Stromal cell of bone marrow (primary cell): Measurements from ENCODE around the gene NDUFV1.

Experiments
- DNase-seq: peaks from one replicate; pipeline ENCODE4 v3.0.0-alpha.2; 2012; ENCODE audit warnings: low read depth

Gene NDUFV1

DNA sequence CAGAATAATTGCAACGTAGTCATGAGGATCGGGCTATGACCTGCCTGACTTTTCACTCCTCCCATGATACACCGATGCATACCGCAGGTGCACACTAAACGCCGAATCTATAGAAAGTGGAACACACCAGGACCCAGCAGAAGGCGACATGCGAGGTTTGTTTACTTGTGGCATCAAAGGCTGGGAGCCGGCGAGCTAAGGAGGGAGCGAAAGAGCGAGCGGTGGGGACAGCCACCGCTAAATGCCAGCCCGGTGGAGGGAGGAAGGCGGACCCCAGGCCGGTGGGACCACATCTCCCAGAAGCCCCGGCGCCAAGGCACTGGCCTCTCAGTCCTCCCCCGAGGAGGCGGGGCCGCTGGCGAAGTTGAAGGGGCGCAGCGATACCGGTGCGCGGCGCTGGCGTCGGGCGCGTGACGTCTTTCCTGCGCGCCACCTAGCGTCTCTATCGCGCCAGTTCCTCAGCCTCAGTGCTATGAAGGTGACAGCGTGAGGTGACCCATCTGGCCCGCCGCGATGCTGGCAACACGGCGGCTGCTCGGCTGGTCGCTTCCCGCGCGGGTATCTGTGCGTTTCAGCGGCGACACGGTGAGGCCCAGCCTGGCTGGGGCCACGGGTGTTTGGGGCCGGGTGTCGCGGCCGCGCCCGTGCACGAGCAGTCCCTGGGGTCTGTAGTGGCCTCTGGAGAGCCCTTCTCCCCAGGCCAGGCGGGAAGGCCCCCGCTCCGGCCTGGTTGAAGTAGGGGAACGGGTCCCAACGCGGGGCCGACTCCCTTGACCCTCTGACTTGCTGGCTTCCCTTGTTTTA is at the start of gene NDUFV1:
Gene NDUFV1 (plus strand): TSS at position 445 of the 804 bp plus-strand sequence. CDS start 69 bp downstream, at position 514.
- DNase-seq, result peak; percentile 87

DNA sequence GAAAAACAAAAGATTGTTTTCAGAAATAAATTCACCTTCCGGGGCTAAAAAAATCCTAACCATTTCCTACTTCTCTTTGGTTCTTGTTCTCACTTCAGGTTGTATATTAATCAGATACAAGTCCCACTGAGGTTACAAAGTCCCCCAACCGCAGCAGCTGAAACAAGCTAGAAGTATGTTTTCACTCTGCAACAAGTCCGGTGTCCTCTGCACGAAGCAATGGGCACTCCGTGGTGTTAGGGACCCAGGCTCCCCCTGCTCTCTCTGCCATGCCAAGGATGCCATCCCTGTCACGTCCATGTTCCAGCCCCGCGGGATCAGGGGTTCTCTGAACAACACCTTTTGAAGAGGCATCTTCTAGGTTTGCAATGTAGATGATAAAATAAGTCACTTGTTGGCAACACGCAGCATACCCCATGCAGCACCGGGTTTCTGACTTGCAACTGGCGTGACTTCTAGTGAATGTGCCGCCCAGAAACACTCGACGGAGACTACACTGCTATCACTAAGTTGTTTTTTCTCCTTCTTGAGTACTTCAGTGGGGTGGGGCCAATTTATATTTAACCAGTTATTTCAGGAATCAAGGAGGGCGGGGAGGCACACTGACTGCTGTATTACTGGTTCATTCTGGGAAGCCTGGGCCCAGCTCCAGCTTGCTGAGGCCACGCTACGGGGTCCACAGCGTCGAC is 48.5 kb upstream of the NDUFV1 start:
- peak; percentile 11 for DNase-seq

DNA sequence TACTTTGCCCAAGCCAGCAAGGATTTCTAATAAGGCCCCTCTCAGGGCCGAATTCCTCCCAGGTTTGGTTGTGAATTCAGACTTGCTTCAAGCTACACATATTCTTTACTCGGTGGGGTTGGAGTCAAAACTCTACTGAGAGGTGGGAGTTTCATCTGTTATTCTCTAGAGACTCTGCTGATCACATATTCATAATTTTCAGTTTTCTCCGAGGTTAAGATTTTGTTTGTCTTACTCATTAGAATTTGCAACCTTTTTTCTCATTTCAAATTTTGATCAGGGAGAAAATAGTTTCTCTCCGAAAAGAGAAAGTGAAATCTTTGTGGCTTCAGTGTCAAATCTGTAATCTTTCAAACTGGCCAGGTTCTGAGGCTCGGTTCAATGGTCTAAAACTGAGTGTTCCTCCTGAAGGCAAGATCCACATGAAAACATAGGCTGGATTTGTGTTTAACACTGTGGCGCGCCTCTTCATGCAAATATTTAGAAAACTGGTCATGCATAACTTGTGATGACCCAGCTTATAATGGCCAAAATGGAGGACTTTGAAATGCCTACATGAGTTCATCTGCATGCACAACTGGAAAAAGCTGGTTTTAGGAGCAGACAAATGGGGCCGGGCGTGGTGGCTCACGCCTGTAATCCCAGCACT is 44.6 kb upstream of the NDUFV1 start:
- DNase-seq, result no peak

DNA sequence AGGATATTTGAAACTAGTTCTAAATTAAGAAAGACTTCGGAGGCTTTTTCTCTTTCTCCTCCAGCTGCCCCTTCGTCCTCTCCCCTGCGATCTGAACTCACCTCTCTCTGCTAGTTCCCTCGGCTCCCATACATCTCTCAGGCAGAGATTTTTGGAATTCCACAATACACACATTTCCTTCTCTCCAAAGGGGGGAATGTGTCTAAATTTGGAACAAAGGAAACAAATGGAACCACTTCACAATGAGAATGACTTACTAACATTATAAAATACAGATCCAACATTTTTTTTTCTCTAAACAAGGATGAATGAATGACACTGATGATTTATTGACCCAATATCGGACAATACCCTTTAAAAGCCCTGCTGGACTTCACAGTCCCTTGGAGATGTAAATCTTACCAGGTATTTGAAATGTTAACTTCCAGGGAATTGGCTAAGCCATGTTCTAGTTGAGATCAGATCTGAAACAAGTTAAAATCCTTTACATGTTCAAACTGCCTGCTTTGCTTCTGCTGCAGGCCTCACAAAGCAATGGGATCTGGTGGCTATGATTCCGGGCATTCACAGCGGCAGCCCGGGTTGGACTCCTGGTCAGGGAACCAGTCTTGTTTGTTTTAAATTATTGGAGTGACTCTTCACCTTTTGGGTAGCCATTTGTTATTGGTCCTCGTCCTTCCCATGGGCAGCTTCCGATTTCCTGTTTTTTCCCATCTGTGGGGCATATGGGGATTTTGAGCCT is 43.6 kb upstream of the NDUFV1 start:
- no peak for DNase-seq

DNA sequence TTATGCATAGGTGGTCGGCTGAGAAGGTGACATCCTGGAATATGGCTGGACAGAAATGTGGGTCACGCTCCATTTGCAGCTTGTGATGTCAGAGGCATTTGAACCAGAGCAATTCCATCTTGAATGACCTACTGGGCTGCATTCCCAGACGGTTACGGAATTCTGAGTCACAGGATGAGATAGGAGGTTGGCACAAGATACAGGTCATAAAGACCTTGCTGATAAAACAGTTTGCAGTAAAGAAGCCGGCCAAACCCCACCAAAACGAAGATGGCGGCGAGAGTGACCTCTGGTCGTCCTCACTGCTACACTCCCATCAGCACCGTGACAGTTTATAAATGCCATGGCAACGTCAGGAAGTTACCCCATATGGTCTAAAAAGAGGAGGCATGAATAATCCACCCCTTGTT is 43.0 kb upstream of the NDUFV1 start:
- peak; percentile 61 for DNase-seq

DNA sequence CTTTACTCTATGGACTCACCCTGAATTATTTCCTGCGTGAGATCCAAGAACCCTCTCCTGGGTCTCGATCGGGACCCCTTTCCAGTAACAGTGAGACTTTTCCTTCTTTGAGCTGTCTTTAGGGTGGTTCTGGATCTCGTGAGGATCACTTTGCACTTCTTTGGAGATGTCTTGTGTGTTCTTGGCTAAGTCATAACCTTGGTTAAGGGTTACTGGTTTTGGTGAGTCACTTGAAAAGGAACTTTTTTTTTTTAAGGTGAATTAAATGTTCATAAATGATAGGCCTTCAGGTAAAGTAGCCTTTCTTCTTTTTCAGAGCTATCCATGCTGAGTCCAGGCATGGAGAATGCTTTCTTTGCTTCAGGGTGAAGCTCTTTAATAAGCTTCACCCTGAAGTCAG is 42.5 kb upstream of the NDUFV1 start:
- no peak for DNase-seq

DNA sequence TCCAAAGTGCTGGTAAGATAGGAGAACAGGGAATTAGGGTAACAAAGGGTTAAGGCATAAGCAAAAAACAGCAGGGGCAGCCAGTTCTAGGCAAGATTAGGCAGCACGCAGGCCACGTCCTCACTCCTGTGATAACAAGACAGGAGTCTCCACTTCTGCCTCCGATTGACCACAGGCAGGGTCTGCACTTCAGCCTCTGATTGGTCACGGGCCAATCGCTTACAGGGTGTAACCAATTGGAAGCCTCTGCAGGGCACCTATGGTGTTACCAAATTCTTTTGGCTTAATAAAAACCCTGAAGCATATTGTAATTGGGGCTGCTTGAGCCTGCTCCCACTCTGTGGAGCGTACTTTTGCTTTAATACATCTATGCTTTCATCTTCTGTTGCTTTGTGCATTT is 35.3 kb upstream of the NDUFV1 start:
- DNase-seq, result no peak

DNA sequence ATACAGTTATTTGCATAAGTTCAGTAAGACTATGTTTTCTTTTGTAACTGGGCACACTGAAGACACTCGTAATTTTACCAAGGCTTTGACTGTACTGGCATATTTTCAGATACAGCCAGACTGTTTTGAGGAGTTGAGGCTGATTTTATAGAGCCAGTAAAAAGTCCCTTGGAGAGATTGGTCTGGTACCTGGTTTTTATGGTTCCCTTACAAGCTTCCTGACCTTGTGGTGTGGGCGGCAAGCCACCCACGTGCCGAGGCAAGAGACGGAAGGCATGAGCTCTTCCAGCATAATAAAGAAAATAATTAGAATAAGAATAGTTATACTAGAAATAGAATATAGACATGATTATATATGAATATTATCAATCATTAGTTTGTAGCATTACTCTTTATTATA is 34.4 kb upstream of the NDUFV1 start:
- DNase-seq, result no peak

DNA sequence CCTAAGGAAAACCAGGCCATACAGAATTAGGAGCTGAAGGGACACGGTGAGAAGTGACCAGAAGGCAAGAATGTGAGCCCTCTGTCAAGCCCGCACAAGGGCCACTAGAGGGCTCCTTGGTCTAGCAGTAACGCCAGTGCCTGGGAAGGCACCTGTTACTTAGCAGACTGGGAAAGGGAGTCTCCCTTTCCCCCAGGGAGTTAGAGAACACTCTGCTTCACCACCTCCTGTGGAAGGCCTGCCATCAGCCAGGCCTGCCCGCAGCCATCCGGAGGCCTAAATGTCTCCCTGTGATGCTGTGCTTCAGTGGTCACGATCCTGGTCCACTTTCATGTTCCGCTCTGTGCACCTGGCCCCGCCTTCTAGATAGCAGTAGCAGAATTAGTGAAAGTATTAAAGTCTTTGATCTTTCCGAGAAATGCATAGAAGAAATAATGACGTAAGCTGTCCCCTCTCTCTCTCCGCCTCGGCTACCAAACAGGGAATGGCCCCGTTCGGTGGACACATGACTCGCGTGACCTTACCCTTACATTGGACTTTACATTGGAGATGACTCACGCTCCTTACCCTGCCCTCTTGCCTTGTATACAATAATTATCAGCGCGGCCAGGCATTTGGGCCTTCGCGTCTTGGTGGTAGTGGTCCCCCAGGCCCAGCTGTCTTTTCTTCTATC is 33.9 kb upstream of the NDUFV1 start:
- DNase-seq, result peak; percentile 15

DNA sequence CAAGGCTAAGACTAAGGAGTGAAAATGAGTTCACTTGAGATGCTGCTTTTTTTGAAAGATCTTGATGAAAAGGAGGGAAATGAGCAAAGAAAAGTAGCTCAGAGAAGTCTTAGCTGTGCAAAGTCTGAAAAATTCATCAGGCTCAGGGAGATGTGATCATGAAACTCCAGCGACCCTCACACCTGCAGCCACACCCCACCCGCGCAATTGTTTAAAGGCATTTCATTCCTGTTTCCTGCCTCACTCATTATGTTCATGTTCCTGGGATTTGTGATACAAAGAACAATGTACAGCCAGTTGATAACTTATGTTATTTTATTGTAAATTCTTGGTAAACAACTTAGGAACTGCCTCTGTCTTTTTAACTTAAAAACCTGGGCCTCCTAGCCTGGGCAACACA is 31.8 kb upstream of the NDUFV1 start:
- no peak for DNase-seq

DNA sequence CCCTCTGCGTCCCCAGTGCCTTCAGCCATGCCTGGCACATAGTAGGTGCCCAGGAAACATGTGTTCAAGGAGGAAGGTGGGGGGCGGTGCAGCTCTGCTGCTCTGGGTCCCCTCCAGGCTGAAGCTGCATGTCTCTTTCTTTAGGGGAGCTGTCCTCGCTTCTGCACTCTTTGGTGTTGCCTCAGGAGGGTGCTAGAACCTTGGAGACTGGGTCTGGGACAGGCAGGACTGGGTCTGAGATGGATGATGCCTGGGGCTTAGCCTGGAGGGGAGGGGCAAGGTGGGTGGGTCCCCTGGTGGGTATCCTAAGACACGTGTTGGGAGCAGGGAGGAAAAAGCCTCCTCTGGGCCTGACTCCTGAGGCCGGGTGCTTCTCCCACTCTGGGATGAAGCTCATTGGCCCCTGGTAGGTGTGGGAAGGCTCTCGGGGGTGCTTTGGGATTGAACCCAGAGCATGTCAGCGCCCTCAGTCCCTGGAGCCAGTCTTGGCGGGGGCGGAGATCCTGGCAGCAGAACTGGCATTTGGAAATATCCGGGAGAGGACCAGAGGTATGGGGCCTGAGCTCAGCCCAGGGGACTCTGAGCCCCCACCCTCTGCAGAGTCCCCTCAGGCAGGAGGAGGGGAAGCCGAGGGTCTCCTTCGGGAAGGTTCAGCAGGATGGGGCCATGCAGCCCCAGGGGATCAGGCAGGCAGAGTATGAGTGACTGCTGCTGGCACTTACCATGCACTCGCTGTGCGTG is 29.8 kb upstream of the NDUFV1 start:
- no peak for DNase-seq

DNA sequence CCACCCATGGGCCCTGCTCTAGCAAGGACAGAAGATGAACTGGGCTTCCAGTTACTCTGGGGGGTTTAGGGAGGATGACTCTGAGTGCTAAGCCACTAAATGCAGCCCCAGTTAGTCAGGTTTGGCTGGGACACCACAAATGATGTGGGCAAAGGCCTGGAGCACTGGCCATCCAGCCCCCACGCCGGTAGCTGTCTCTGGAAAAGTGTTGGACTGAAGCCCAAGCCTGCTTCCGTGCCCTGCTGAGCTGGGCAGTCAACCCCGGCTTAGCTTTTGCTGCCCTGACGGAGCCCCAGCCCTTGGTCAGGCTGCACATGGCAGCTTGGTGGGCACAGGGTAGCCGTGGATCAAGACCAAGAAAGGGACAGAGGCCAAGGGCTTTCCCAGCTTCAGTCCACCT is 28.8 kb upstream of the NDUFV1 start:
- no peak for DNase-seq

DNA sequence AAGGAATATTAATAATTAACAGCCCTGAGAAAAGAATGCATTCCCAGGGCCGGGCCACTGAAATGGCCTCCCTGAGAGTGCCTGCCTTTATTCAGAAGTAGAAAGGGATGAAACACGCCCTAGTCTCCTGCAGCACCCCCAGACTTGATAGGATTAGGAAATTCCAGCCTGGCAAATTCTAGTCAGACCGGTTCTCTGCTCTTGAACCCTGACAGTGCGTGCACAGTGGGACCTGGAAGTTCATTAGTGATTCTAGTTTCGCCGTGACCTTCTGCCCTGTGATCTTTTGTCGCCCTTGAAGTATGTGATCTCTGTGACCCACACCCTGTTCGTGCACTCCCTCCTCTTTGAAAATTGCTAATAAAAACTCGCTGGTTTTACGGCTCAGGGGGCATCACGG is 25.3 kb upstream of the NDUFV1 start:
- DNase-seq, result no peak

DNA sequence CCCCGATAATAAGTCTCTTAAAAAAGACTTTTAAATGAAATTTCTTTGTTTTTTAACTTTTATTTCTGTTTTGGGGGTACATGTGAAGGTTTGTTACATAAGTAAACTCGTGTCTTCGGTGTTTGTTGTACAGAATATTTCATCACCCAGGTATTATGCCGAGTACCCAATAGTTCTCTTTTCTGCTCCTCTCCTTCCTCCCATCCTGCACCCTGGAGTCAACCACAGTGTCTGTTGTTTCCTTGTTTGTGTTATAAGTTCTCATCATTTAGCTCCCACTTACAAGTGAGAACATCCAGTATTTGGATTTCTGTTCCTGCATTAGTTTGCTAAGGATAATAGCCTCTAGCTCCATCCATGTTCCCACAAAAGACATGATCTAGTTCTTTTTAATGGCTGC is 24.7 kb upstream of the NDUFV1 start:
- DNase-seq, result no peak

DNA sequence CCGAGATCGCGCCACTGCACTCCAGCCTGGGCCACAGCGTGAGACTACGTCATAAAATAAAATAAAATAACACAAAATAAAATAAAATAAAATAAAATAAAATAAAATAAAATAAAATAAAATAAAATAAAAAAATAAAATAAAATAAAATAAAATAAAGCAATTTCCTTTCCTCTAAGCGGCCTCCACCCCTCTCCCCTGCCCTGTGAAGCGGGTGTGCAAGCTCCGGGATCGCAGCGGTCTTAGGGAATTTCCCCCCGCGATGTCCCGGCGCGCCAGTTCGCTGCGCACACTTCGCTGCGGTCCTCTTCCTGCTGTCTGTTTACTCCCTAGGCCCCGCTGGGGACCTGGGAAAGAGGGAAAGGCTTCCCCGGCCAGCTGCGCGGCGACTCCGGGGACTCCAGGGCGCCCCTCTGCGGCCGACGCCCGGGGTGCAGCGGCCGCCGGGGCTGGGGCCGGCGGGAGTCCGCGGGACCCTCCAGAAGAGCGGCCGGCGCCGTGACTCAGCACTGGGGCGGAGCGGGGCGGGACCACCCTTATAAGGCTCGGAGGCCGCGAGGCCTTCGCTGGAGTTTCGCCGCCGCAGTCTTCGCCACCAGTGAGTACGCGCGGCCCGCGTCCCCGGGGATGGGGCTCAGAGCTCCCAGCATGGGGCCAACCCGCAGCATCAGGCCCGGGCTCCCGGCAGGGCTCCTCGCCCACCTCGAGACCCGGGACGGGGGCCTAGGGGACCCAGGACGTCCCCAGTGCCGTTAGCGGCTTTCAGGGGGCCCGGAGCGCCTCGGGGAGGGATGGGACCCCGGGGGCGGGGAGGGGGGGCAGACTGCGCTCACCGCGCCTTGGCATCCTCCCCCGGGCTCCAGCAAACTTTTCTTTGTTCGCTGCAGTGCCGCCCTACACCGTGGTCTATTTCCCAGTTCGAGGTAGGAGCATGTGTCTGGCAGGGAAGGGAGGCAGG is 23.2 kb upstream of the NDUFV1 start, which contains the start of gene GSTP1:
Gene GSTP1 (plus strand): TSS at position 566 of the 958 bp plus-strand sequence. CDS start 32 bp downstream, at position 598.
- peak; percentile 86 for DNase-seq

DNA sequence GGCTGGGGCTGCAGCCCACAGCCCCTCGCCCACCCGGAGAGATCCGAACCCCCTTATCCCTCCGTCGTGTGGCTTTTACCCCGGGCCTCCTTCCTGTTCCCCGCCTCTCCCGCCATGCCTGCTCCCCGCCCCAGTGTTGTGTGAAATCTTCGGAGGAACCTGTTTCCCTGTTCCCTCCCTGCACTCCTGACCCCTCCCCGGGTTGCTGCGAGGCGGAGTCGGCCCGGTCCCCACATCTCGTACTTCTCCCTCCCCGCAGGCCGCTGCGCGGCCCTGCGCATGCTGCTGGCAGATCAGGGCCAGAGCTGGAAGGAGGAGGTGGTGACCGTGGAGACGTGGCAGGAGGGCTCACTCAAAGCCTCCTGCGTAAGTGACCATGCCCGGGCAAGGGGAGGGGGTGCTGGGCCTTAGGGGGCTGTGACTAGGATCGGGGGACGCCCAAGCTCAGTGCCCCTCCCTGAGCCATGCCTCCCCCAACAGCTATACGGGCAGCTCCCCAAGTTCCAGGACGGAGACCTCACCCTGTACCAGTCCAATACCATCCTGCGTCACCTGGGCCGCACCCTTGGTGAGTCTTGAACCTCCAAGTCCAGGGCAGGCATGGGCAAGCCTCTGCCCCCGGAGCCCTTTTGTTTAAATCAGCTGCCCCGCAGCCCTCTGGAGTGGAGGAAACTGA is 22.4 kb upstream of the NDUFV1 start:
- no peak for DNase-seq

DNA sequence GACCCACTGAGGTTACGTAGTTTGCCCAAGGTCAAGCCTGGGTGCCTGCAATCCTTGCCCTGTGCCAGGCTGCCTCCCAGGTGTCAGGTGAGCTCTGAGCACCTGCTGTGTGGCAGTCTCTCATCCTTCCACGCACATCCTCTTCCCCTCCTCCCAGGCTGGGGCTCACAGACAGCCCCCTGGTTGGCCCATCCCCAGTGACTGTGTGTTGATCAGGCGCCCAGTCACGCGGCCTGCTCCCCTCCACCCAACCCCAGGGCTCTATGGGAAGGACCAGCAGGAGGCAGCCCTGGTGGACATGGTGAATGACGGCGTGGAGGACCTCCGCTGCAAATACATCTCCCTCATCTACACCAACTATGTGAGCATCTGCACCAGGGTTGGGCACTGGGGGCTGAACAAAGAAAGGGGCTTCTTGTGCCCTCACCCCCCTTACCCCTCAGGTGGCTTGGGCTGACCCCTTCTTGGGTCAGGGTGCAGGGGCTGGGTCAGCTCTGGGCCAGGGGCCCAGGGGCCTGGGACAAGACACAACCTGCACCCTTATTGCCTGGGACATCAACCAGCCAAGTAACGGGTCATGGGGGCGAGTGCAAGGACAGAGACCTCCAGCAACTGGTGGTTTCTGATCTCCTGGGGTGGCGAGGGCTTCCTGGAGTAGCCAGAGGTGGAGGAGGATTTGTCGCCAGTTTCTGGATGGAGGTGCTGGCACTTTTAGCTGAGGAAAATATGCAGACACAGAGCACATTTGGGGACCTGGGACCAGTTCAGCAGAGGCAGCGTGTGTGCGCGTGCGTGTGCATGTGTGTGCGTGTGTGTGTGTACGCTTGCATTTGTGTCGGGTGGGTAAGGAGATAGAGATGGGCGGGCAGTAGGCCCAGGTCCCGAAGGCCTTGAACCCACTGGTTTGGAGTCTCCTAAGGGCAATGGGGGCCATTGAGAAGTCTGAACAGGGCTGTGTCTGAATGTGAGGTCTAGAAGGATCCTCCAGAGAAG is 21.6 kb upstream of the NDUFV1 start:
- no peak for DNase-seq

DNA sequence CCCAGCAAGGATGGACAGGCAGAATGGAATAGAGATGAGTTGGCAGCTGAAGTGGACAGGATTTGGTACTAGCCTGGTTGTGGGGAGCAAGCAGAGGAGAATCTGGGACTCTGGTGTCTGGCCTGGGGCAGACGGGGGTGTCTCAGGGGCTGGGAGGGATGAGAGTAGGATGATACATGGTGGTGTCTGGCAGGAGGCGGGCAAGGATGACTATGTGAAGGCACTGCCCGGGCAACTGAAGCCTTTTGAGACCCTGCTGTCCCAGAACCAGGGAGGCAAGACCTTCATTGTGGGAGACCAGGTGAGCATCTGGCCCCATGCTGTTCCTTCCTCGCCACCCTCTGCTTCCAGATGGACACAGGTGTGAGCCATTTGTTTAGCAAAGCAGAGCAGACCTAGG is 20.8 kb upstream of the NDUFV1 start:
- no peak for DNase-seq
